HEK293T (cell line): ENCODE data around the gene SYT13.
A peak's percentile ranks its signal among the peaks of the same experiment; 100 is the strongest.

ENCODE experiments used
- CTCF ChIA-PET: fragments of 350-600 bp; formaldehyde crosslinking; extraction: SDS; loops from one replicate; lab custom pipeline; 2021; ENCODE audit warnings: antibody characterized with exemption, inconsistent platforms; lab: Yijun Ruan, JAX
- POLR2A ChIA-PET: fragments of 350-600 bp; formaldehyde crosslinking; extraction: SDS; loops from one replicate; lab custom pipeline; 2020; ENCODE audit warnings: antibody characterized with exemption, inconsistent platforms; lab: Yijun Ruan, JAX
- DNase-seq: peaks from one replicate; pipeline ENCODE4 v3.0.0; 2012; ENCODE audit warnings: mixed read lengths; ENCODE audit errors: extremely low spot score
- ARNT ChIP-seq: fragments of 450-650 bp; IDR thresholded peaks from 2 replicates; pipeline ENCODE4 v1.6.1; 2017; ENCODE audit warnings: mild to moderate bottlenecking
- BHLHE40 ChIP-seq: fragments of 450-650 bp; IDR thresholded peaks from 2 replicates; pipeline ENCODE4 v1.6.1; 2016; ENCODE audit warnings: mild to moderate bottlenecking, moderate library complexity, borderline replicate concordance
- CTBP1 ChIP-seq: fragments of 450-650 bp; IDR thresholded peaks from 2 replicates; pipeline ENCODE4 v1.6.1; 2016; ENCODE audit warnings: borderline replicate concordance
- ELF4 ChIP-seq: fragments of 450-650 bp; IDR thresholded peaks from 2 replicates; pipeline ENCODE4 v1.6.1; 2017; ENCODE audit warnings: antibody characterized with exemption
- FOXA1 ChIP-seq: fragments of 450-650 bp; IDR thresholded peaks from 2 replicates; pipeline ENCODE4 v1.6.1; 2016; ENCODE audit warnings: mild to moderate bottlenecking
- FOXK2 ChIP-seq: fragments of 450-650 bp; IDR thresholded peaks from 2 replicates; pipeline ENCODE4 v1.6.1; 2016; ENCODE audit warnings: mild to moderate bottlenecking
- FOXM1 ChIP-seq: fragments of 450-650 bp; IDR thresholded peaks from 2 replicates; pipeline ENCODE4 v1.6.1; 2017; ENCODE audit warnings: mild to moderate bottlenecking, borderline replicate concordance
- HDGF ChIP-seq: fragments of 450-650 bp; IDR thresholded peaks from 2 replicates; pipeline ENCODE4 v1.6.1; 2017; ENCODE audit warnings: antibody characterized with exemption, borderline replicate concordance
- L3MBTL2 ChIP-seq: fragments of 450-650 bp; conservative IDR thresholded peaks from 2 replicates; pipeline ENCODE4 v1.6.1; 2016; ENCODE audit warnings: mild to moderate bottlenecking
- LEF1 ChIP-seq: fragments of 450-650 bp; IDR thresholded peaks from 2 replicates; pipeline ENCODE4 v1.6.1; 2017; ENCODE audit warnings: mild to moderate bottlenecking, borderline replicate concordance
- NFRKB ChIP-seq: fragments of 450-650 bp; IDR thresholded peaks from 2 replicates; pipeline ENCODE4 v1.6.1; 2016; ENCODE audit warnings: mild to moderate bottlenecking, moderate library complexity
- PKNOX1 ChIP-seq: fragments of 450-650 bp; IDR thresholded peaks from 2 replicates; pipeline ENCODE4 v1.6.1; 2016
- SP1 ChIP-seq: fragments of 450-650 bp; IDR thresholded peaks from 2 replicates; pipeline ENCODE4 v1.6.1; 2017
- SUZ12 ChIP-seq: fragments of 450-650 bp; IDR thresholded peaks from 2 replicates; pipeline ENCODE4 v1.6.1; 2016; ENCODE audit warnings: mild to moderate bottlenecking
- TARDBP ChIP-seq: fragments of 450-650 bp; IDR thresholded peaks from 2 replicates; pipeline ENCODE4 v1.6.1; 2016
- ZNF384 ChIP-seq: fragments of 450-650 bp; IDR thresholded peaks from 2 replicates; pipeline ENCODE4 v1.6.1; 2016

SYT13 gene

DNA sequence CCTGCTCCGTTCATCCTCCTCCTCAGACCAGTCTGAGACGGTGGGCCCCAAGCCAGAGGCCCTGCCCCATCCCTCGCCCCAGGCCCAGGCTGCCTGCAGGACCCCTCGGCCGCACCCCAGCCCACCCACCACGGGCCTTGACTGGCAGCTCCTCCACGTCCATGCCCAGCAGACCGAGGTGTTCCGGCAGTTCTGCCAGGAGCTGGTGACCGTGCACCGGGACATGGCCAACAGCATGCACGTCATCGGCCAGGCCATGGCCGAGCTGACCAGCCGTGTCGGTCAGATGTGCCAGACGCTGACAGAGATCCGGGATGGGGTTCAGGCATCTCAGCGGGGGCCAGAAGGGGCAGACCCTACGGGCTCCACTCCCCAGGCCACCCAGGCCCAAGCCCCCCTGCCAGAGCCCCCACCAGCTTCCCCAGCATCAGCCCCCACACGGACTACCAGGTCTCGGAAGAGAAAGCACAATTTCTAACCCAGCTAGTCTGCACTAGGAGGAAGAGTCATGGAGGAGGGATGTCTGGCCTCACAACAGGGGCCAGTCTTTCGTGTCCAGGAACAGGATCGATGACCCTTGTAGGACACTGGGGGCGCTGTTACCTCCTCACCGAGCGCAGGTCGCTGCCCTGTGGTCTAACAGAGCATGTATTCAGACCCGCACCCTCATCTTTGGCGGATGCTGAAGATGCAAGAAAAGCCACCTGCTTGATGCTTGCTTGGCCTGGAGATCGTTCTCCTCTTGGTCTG lies 73.4 kb downstream of the SYT13 start:
- POLR2A ChIA-PET: no interaction called here
- CTCF ChIA-PET: interaction anchor here (1.3 kb wide), 1 partner anchor 102 kb away, joined by 3 read pairs; no protein-coding TSS in a partner anchor
- TF ChIP-seq HDGF: no peak
- TF ChIP-seq ZNF384: no peak
- TF ChIP-seq CTBP1: no peak
- TF ChIP-seq SP1: no peak
- TF ChIP-seq FOXK2: no peak
- no peak for TF ChIP-seq LEF1
- no peak for TF ChIP-seq L3MBTL2
- TF ChIP-seq FOXM1: no peak
- TF ChIP-seq PKNOX1: no peak
- TF ChIP-seq TARDBP: no peak
- TF ChIP-seq SUZ12: no peak
- TF ChIP-seq ARNT: no peak
- no peak for TF ChIP-seq FOXA1
- no peak for TF ChIP-seq ELF4
- TF ChIP-seq BHLHE40: no peak
- peak; percentile 41 for DNase-seq

DNA sequence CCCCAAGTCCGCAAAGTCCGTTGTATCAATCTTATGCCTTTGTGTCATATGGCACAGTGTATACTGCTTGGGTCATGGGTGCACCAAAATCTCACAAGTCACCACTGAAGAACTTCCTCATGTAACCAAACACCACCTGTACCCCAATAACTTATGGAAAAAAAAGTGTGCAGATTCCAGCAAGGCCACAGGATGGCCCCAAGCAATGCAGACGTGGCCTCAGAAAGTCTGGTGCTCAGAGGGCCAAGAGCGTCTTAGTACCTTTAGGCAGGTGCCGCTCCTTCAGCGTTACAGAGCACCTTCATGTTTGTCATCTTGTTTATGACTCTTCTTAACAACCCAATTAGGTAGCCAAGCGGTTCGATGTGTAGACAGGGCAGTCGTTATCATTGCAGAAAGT lies 74.4 kb downstream of the SYT13 start:
- DNase-seq: no peak
- CTCF ChIA-PET: no interaction called here
- POLR2A ChIA-PET: no interaction called here
- TF ChIP-seq SUZ12 (no peak), L3MBTL2 (no peak), SP1 (no peak), PKNOX1 (no peak)

DNA sequence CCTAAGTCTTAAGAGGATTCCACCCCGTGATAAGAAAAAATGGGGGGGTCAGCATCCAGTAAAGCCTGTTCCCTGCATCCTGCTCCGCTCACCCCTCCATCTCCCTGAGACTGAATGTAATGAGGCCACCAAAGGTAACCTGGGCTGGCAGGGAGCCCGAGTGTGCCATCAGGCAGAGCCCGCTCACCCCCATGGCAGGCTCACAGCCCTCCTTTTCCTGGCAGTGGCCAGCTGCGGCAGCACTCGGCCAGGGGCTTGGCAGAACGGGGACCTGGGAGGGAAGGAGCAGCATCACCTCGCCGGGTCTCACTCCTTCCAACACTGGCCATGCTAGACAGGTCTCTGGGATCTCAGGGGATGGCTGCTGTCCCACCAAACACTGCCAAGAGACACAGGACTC lies 75.3 kb downstream of the SYT13 start:
- DNase-seq: no peak
- no peak for TF ChIP-seq BHLHE40
- TF ChIP-seq CTBP1: no peak
- no peak for TF ChIP-seq SUZ12
- no peak for TF ChIP-seq L3MBTL2
- ChIA-PET POLR2A (no interaction called here), CTCF (interaction anchor here (0.6 kb wide), 1 partner anchor 251 kb away, joined by 5 read pairs; no protein-coding TSS in a partner anchor)

- ChIA-PET CTCF (interaction anchor here (0.6 kb wide), 1 partner anchor 252 kb away, joined by 5 read pairs; no protein-coding TSS in a partner anchor), POLR2A (no interaction called here)
- no peak for DNase-seq
- no peak for TF ChIP-seq SP1
- no peak for TF ChIP-seq CTBP1
- no peak for TF ChIP-seq TARDBP
- TF ChIP-seq ELF4: no peak
- TF ChIP-seq SUZ12: no peak
- TF ChIP-seq FOXM1: no peak
- no peak for TF ChIP-seq FOXA1
- TF ChIP-seq LEF1: no peak
- no peak for TF ChIP-seq ZNF384
- TF ChIP-seq NFRKB: no peak
- TF ChIP-seq BHLHE40: no peak
- TF ChIP-seq L3MBTL2: no peak
- TF ChIP-seq PKNOX1: no peak
- no peak for TF ChIP-seq FOXK2
- no peak for TF ChIP-seq HDGF
- no peak for TF ChIP-seq ARNT
These were observed 76.0 kb downstream of the SYT13 start for GRCh38 chr11:45209891-45210699.

- no peak for TF ChIP-seq BHLHE40
- no peak for TF ChIP-seq ELF4
- TF ChIP-seq L3MBTL2: no peak
- no peak for TF ChIP-seq LEF1
- TF ChIP-seq SUZ12: no peak
- TF ChIP-seq CTBP1: no peak
- TF ChIP-seq TARDBP: no peak
- TF ChIP-seq FOXM1: no peak
- TF ChIP-seq NFRKB: no peak
- TF ChIP-seq ZNF384: no peak
- CTCF ChIA-PET: no interaction called here
- POLR2A ChIA-PET: no interaction called here
- DNase-seq: no peak
These were observed 76.9 kb downstream of the SYT13 start for GRCh38 chr11:45209000-45209879.
